GM23338 (cell line): ENCODE results near the gene NR2C2. TPM values are rescaled to one million over a fixed set of nuclear protein-coding genes. Genes with fewer than 3 reads are reported as not detected.

Source experiments
- ATAC-seq: fragments of 200-7000 bp; cut with Tn5 transposase; 3 replicates; pipeline ENCODE4 v1.9.1; 2020
- DNase-seq: peaks from one replicate; pipeline ENCODE4 v3.0.0-alpha.2; 2015; ENCODE audit warnings: low spot score
- H2AFZ ChIP-seq: fragments of 200-600 bp; sonication (generic); 2 replicates; pipeline ENCODE4 v1.8.0; 2016; ENCODE audit warnings: antibody characterized with exemption, mild to moderate bottlenecking, moderate library complexity
- H3F3A ChIP-seq: fragments of 200-600 bp; sonication (generic); replicated peaks from 2 replicates; pipeline ENCODE4 v1.8.0; 2017; ENCODE audit warnings: antibody characterized with exemption, mixed run types, low read depth
- H3K27ac ChIP-seq: fragments of 200-600 bp; sonication (generic); 2 replicates; pipeline ENCODE4 v1.6.1; 2016; ENCODE audit warnings: low read depth
- H3K27me3 ChIP-seq: fragments of 200-600 bp; sonication (generic); 2 replicates; pipeline ENCODE4 v1.8.0; 2016; ENCODE audit warnings: mild to moderate bottlenecking, mixed run types, moderate library complexity; ENCODE audit not compliant: insufficient read depth
- H3K36me3 ChIP-seq: fragments of 200-600 bp; sonication (generic); 2 replicates; pipeline ENCODE4 v1.8.0; 2016; ENCODE audit warnings: mild to moderate bottlenecking; ENCODE audit not compliant: insufficient read depth
- H3K4me1 ChIP-seq: fragments of 200-600 bp; sonication (generic); 2 replicates; pipeline ENCODE4 v1.8.0; 2016; ENCODE audit warnings: mild to moderate bottlenecking, moderate library complexity; ENCODE audit not compliant: insufficient read depth
- H3K4me2 ChIP-seq: fragments of 200-600 bp; sonication (generic); 2 replicates; pipeline ENCODE4 v1.7.1; 2017; ENCODE audit warnings: mixed run types
- H3K4me3 ChIP-seq: fragments of 200-600 bp; sonication (generic); 2 replicates; pipeline ENCODE4 v1.6.1; 2016; ENCODE audit warnings: mixed run types
- H3K79me2 ChIP-seq: fragments of 200-600 bp; sonication (generic); replicated peaks from 2 replicates; pipeline ENCODE4 v1.8.0; 2017; ENCODE audit warnings: mild to moderate bottlenecking; ENCODE audit not compliant: insufficient read depth
- H3K9me2 ChIP-seq: fragments of 200-600 bp; sonication (generic); 2 replicates; pipeline ENCODE4 v1.8.0; 2017; ENCODE audit not compliant: insufficient read depth
- H4K20me1 ChIP-seq: fragments of 200-600 bp; sonication (generic); replicated peaks from 2 replicates; pipeline ENCODE4 v1.8.0; 2017; ENCODE audit warnings: mild to moderate bottlenecking; ENCODE audit not compliant: insufficient read depth
- H3K27ac Mint-ChIP-seq: 2 replicates; pipeline ENCODE4 v1.8.0; 2020; ENCODE audit warnings: inconsistent platforms, mild to moderate bottlenecking, moderate library complexity, mixed read lengths
- H3K27me3 Mint-ChIP-seq: 3 replicates; pipeline ENCODE4 v1.8.0; 2022; ENCODE audit warnings: low read depth, mild to moderate bottlenecking, moderate library complexity, mixed read lengths, inconsistent platforms; ENCODE audit not compliant: insufficient read depth, poor library complexity
- H3K36me3 Mint-ChIP-seq: 3 replicates; pipeline ENCODE4 v1.8.0; 2021; ENCODE audit warnings: low read depth, mild to moderate bottlenecking, inconsistent platforms, moderate library complexity, mixed read lengths
- H3K4me1 Mint-ChIP-seq: 3 replicates; pipeline ENCODE4 v1.8.0; 2020; ENCODE audit warnings: mild to moderate bottlenecking, inconsistent platforms, mixed read lengths
- H3K4me3 Mint-ChIP-seq: 3 replicates; pipeline ENCODE4 v1.8.0; 2021; ENCODE audit warnings: moderate library complexity, mild to moderate bottlenecking, inconsistent platforms, mixed read lengths
- H3K9me3 Mint-ChIP-seq: 3 replicates; pipeline ENCODE4 v1.8.0; 2020; ENCODE audit warnings: moderate library complexity, mild to moderate bottlenecking, inconsistent platforms, mixed read lengths
- CREB1 ChIP-seq: fragments of 250-450 bp; sonication (Bioruptor Pico); IDR thresholded peaks from 2 replicates; pipeline ENCODE4 v1.5.0; 2020; ENCODE audit warnings: low read depth, mild to moderate bottlenecking, moderate library complexity
- CTCF ChIP-seq, 2 experiments: fragments of 200-600 bp in 1 of 2; sonication (generic) in 1 of 2; conservative IDR thresholded peaks; 2 replicates each; pipeline versions ENCODE4 v1.5.1 to v1.6.1; 2016 to 2017; ENCODE audit warnings: antibody characterized with exemption in 2 of 2, low read depth in 2 of 2, mild to moderate bottlenecking in 2 of 2, moderate library complexity in 1 of 2
- ETS1 ChIP-seq: IDR thresholded peaks from 2 replicates; pipeline ENCODE4 v1.6.1; 2016; ENCODE audit warnings: antibody characterized with exemption
- EZH2 ChIP-seq: fragments of 200-600 bp; sonication (generic); IDR thresholded peaks from one replicate; pipeline ENCODE4 v1.8.0; 2017; ENCODE audit warnings: antibody characterized with exemption, mild to moderate bottlenecking, low read depth; ENCODE audit not compliant: unreplicated experiment
- EZH2phosphoT487 ChIP-seq: fragments of 200-600 bp; sonication (generic); IDR thresholded peaks from one replicate; pipeline ENCODE4 v1.8.1; 2018; ENCODE audit warnings: antibody characterized with exemption; ENCODE audit not compliant: unreplicated experiment
- JUNB ChIP-seq: IDR thresholded peaks from one replicate; pipeline ENCODE4 v1.6.1; 2016; ENCODE audit warnings: antibody characterized with exemption; ENCODE audit not compliant: unreplicated experiment
- POLR2AphosphoS5 ChIP-seq: IDR thresholded peaks from 2 replicates; pipeline ENCODE4 v1.6.1; 2016; ENCODE audit warnings: antibody characterized with exemption, low read depth
- REST ChIP-seq: IDR thresholded peaks from one replicate; pipeline ENCODE4 v1.6.1; 2018; ENCODE audit warnings: antibody characterized with exemption; ENCODE audit not compliant: unreplicated experiment
- STAT1 ChIP-seq: IDR thresholded peaks from one replicate; pipeline ENCODE4 v1.6.1; 2016; ENCODE audit warnings: antibody characterized with exemption; ENCODE audit not compliant: unreplicated experiment
- ZNF331 ChIP-seq: fragments of 250-450 bp; sonication (Bioruptor Pico); IDR thresholded peaks from 2 replicates; pipeline ENCODE4 v1.5.0; 2020; ENCODE audit warnings: low read depth, mild to moderate bottlenecking, moderate library complexity
- polyA plus RNA-seq: library from polyadenylated mRNA; unstranded; fragments of >200 nt; fragmentation: Nextera tagmentation; extraction: Ambion mirVana; gene quantifications from 2 replicates; pipeline ENCODE4 v1.2.1, GENCODE V29; 2016
- total RNA-seq: library from RNA; depleted of rRNA; stranded (reverse); fragments of >200 nt; shearing (Covaris generic); gene quantifications from 2 replicates; pipeline ENCODE4 v1.2.3, GENCODE V29; 2014

Gene NR2C2
- total and polyA plus RNA-seq, 2 experiments from 2014 or later = 12.0 to 57.2 TPM

DNA sequence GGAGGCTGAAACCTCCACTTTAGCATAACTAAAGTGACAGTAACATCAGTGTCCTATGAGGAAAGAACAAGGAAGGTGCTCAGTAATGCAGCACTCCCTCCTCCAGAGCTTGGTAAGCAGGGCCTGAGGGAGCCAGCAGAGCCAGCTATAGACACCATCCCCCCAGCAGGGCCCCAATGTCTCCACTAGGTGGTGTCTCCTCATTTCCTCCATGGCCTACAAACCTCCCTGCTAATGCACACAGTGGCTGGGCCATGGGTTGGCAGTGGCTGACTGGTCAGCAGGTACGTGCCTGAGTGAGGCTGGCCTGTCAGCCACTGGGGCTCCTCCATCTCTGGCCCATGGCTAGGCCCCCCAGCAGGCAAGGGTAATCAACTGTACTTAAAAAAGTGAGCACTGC is 104.1 kb downstream of the NR2C2 start (continued):
- TF ChIP-seq ETS1 (no peak), STAT1 (no peak), CTCF (conservative IDR thresholded peaks at IDR 0.05; ENCODE audit: low read depth in 2 of 2) (peak; percentile 68 to 80), JUNB (no peak), POLR2AphosphoS5 (0 out of 2 replicates have a peak, but pooled peaks have one; percentile 40), CREB1 (CRISPR knock-in tag) (no peak)

DNA sequence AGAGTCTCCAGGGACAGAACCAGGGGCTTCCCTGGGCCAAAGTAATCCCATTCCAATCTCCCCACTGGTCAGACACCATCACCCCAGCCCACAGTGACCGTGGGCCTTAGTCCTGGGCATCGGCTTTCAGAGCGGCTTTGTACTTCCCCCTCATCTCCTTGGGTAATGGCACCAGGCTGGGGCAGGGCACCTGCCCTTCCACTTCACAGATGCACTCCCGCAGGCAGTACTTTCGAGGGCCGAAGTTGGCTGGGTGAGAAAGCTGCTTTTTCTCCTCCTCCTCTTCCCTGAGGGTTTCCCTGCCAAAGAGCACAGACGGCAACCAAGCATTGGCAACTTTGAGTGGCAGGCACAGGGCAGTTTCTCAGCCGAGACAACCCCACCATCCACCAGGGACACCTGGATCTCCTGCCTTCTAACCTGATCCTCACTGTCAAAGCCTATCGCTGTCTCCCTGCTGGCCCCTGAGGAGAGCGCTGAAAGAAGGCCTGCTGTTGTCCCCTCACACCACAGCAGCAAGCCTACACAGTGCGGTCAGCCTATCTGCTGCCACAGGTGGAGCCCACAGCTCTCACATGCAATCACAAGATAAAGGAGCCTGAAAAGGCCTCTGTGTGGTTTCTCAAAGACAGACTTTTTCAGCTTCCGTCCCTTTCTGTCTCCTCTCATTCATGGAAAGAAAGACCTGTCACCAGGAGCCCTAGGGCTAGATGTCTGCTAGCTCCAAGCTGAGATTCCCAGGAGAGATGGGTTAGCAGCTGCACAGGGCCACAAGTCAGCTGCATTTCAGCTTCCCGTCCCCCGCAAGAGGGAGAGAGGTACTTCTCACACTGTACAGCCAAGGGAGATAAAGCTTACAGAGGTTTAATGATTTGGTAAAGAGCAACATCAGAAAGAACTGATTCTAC is 105.2 kb downstream of the NR2C2 start:
- Histone ChIP-seq H3K27ac (no peak overlapping the region), H3K4me1 (no peaks in the 10 kb centered on the region), H3K9me2 (no peaks in the 10 kb centered on the region), H3K36me3 (peaks cover 42% of the 10 kb centered on the region), H2AFZ (no peak overlapping the region), H3F3A (peaks cover 13% of the 10 kb centered on the region; the same call in 1 of the 2 replicates), H3K4me2 (no peak overlapping the region), H4K20me1 (peaks cover 47% of the 10 kb centered on the region), H3K27me3 (no peaks in the 10 kb centered on the region), H3K79me2 (peaks cover 67% of the 10 kb centered on the region), H3K4me3 (no peak overlapping the region)
- Mint-ChIP-seq H3K36me3 (peaks cover 60% of the 10 kb centered on the region), H3K4me3 (no peak overlapping the region), H3K4me1 (peaks cover 18% of the 10 kb centered on the region), H3K27me3 (peaks cover 2% of the 10 kb centered on the region), H3K27ac (peak overlapping the region; percentile 42; the same call in 1 of the 2 replicates), H3K9me3 (no peaks in the 10 kb centered on the region; the same call in 2 of the 3 replicates)
- TF ChIP-seq REST (no peak), EZH2phosphoT487 (no peak), CREB1 (CRISPR knock-in tag) (no peak), EZH2 (no peak), ZNF331 (no peak), STAT1 (no peak), ETS1 (no peak), POLR2AphosphoS5 (no peak), CTCF (conservative IDR thresholded peaks at IDR 0.05; ENCODE audit: low read depth in 2 of 2) (no peak), JUNB (no peak)
- DNase-seq (no peak), ATAC-seq (no peak)
